NCI-H1417 (cell line): ENCODE data around the gene SND1.

Experiments used
- DNase-seq, 3 experiments: peaks; one replicate each; lab custom pipeline; 2025; lab: John Stamatoyannopoulos, UW

The SND1 gene

DNA sequence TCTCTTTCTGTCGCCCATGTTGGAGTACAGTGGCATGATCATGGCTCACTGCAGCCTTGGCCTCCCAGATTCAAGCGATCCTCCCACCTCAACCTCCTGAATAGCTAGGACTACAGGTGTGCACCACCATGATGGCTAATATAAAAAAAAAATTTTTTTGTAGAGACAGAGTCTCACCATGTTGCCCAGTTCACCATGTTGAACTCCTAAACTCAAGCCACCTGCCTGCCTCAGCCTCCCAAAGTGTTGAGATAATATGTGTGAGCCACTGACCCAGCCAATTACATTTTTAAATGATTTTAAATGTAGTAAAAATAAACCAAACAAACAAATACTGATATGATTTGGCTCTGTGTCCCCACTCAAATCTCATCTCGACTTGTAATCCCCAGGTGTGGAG is 487.4 kb downstream of the SND1 start:
- no peak for DNase-seq

GRCh38 chr7:128141683-128142195 is 489.7 kb downstream of the SND1 start:
- no peak for DNase-seq
